Measurements from ENCODE around the gene KCNIP4.

The KCNIP4 gene

DNA sequence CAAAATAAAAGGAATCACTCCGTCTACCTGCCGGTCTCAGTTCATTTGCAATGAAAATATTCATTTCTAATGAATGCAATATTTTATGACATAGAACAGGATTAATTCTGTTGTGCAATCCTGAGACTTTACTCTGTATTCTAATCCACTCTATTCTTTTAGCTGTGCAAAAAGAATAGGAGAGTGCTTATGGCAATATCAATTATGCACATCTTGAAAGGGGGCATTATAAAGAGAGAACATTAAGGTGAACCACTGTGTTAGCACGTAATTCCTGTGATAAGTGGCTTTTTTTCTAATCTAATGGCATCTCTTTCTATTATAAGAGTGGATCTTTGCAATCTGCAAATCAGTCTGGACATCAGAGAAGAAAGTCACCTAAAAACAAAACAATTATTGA, 99.5 kb downstream of the KCNIP4 start:
- DNase-seq (ENCODE audit: low read depth in 2 of 2) = no peak

GRCh38 chr4:21848021-21848420, 100.6 kb downstream of the KCNIP4 start:
- no peak for DNase-seq (ENCODE audit: low read depth in 2 of 2)

- no peak for DNase-seq (ENCODE audit: low read depth in 2 of 2)
These were observed 102.9 kb downstream of the KCNIP4 start for GRCh38 chr4:21845663-21846062.

- DNase-seq (ENCODE audit: low read depth in 2 of 2) = no peak
These were observed 112.9 kb downstream of the KCNIP4 start for GRCh38 chr4:21835712-21836111.

DNA sequence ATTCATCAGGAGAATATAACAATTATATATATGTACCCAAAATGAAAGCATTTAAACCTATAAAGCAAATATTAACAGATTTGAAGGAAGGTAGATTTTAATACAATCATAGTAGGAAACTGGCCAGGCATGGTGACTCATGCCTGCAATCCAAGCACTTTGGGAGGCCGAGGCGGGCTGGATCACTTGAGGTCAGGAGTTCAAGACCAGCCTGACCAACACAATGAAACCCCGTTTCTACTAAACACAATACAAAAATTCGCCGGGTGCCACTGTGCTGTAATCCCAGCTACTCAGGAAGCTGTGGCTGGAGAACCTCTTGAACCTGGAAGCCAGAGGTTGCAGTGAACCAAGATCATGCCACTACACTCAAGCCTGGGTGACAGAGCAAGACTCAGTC, 118.3 kb downstream of the KCNIP4 start:
- no peak for DNase-seq (ENCODE audit: low read depth in 2 of 2)

DNA sequence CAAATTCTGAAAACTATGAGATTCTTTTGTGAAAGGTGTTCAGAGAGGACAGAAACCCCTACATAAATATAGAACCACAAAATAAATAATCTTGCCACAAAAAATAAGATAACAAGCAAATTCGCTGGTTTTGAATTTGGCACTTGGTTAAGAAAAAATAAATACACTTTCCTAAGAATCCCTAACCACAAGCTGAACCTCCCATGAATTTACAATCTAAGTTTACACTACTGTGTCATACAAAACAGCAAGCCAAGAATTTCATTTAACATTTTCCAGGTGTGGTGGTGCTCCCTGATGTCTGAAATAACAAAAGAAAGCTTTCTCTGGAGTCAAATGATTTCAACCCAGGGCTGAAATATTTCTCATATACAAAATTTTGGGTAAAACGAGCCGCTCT, 121.0 kb downstream of the KCNIP4 start:
- DNase-seq (ENCODE audit: low read depth in 2 of 2) = no peak

GRCh38 chr4:21826071-21826470, 122.5 kb downstream of the KCNIP4 start:
- DNase-seq (ENCODE audit: low read depth in 2 of 2) = no peak

- DNase-seq (ENCODE audit: low read depth in 2 of 2) = no peak
These were observed 129.5 kb downstream of the KCNIP4 start for GRCh38 chr4:21819086-21819485.

DNA sequence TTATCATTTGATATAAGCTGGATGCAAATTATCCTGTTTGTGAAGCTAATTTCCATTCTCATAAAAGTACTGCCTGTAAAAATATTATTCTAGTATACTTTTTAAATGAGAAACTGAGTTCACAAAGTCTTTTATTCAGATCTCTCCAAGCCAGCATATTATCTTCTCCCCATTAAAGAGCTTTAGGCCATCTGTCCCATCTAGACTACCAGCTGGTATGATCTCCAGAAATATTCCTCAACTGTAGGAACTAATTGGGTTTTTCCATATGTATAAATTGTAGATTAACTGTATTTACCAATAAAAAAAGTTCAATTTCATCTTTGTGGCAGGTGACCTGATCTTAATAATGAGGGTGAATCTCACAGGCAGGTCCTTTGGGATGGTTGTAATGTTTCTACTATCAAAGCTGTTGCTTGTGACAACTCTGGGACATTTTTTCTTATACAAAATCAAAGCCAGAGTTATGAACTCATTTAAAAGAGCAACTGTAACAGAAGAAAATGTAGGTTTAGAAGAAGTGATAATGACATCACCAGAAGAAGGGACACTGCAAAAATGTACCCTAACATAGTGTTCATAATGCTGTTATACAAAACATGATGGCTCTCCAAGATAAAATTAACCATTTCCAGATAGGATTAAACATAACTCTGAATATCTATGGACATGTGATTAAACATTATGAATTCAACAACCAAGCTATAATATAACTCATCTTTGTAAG, 132.8 kb downstream of the KCNIP4 start:
- no peak for DNase-seq (ENCODE audit: low read depth in 2 of 2)

DNA sequence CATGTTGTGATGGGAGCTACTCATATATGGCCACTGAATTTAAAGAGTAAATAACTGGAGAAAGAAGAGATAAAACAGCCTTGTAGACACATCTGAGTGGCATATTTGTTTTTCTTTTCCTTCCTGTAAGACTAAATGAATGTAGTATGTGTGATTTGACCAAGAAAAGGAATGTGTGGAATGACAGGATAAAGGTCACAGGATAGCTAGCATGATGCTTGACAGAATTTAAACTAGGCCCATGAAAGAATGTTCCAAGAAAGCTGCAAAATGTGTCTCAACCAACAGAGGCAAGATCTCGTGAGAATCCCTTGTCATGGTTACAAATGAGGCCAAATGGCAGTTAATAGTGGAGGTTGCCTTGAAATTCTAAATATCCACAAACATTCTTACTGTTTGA, 137.0 kb downstream of the KCNIP4 start:
- DNase-seq (ENCODE audit: low read depth in 2 of 2) = no peak

DNA sequence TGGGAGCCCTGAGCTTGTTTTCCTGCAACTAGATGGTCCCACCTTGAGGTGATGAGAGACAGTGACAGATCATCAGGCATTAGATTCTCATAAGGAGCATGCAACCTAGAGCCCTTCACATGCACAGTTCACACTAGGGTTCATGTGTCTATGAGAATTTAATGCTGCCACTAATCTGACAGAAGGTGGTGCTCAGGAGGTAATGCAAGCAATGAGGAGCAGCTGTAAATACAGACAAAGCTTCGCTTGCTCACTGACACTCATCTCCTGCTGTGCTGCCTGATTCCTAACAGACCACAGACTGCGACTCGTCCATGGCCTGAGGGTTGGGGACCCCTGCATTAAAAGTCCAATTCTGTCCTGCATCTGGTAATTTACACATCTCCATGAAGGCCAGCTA, 141.6 kb downstream of the KCNIP4 start:
- DNase-seq (ENCODE audit: low read depth in 2 of 2) = no peak

- no peak for DNase-seq (ENCODE audit: low read depth in 2 of 2)
These were observed 146.2 kb downstream of the KCNIP4 start for GRCh38 chr4:21802406-21802805.

GRCh38 chr4:21801661-21802385, 146.7 kb downstream of the KCNIP4 start:
- DNase-seq (ENCODE audit: low read depth in 2 of 2) = no peak

DNA sequence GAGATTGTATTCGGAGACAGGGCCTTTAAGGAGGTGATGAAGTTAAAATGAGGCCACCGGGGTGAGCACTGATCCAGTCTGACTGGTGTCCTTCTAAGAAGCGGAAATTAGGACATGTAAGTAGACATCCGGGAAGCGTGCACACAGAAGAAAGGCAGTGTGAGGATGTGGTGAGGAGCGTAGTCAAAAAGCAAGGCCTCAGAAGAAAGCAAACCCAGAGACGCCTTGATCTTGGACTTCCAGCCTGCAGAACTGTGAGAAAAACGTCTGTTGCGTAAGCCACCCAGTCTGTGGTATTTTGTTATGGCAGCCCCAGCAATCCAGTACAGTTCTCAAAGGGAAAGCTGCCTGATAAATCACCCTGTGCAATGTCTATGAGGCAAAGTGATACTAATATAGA, 153.5 kb downstream of the KCNIP4 start:
- no peak for DNase-seq (ENCODE audit: low read depth in 2 of 2)

- DNase-seq (ENCODE audit: low read depth in 2 of 2) = no peak
These were observed 155.8 kb downstream of the KCNIP4 start for GRCh38 chr4:21792736-21793135.

GRCh38 chr4:21790438-21791029, 158.0 kb downstream of the KCNIP4 start:
- DNase-seq (ENCODE audit: low read depth in 2 of 2) = no peak

DNA sequence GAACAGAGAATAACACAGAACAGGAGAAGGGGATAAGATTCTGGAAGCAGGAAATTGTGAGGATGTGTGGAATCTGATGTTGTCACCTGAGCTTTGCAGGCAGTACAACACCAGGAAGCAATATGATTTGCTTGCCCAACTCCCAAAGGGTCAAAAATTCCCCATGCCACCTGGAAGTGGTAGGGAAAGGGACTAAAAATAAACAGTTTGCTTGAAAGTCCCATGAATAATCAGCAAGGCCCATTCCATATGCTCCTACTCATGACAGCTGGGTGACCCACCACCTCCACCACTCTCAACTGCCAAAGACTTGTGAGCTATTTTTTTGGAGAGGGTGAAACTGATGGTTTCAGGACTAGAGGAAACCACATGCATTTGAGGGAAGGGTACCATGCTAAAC, 168.4 kb downstream of the KCNIP4 start:
- DNase-seq (ENCODE audit: low read depth in 2 of 2) = no peak

- no peak for DNase-seq (ENCODE audit: low read depth in 2 of 2)
These were observed 169.9 kb downstream of the KCNIP4 start for GRCh38 chr4:21778702-21779101.

DNA sequence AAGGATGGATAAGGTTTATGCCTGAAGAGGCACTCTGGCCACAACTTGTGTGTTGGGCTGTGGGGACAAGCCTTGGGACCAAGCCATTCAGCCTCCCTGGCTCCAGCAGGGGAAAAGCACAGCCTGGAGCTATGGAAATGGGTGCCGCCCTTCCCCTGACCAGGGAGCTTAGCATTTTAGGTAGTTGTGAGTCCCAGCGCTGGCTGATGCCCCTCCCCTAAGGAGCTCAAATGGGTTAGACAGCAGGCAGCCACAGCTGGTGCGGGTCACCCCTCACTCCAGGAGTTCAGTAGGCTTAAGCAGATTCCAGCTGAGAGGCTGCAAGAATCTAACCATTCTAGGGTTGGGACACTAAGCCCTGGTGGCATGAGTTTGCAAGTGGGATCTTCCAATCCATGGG, 172.9 kb downstream of the KCNIP4 start:
- no peak for DNase-seq (ENCODE audit: low read depth in 2 of 2)

- no peak for DNase-seq (ENCODE audit: low read depth in 2 of 2)
These were observed 179.0 kb downstream of the KCNIP4 start for GRCh38 chr4:21769404-21770147.

- DNase-seq (ENCODE audit: low read depth in 2 of 2) = no peak
These were observed 179.9 kb downstream of the KCNIP4 start for GRCh38 chr4:21768349-21769310.

Data from stimulated activated CD8-positive, alpha-beta memory T cell treated with anti-CD3 and anti-CD28 coated beads, Interleukin-7, amount 100 ng/mL, for 1 hour (primary cell).